HepG2 (cell line): ENCODE data around the gene NBPF1. TPM values are rescaled to one million over a fixed set of nuclear protein-coding genes. Genes with fewer than 3 reads are reported as not detected.
"Not testable (repeated sequence)": the region's sequence is repeated elsewhere in the genome, so short reads cannot be mapped to it uniquely, and the experiment has no call there.

Experiments
- ATAC-seq: fragments of 200-7000 bp; cut with Tn5 transposase; 3 replicates; pipeline ENCODE4 v1.9.1; 2020; ENCODE audit warnings: mild to moderate bottlenecking, moderate library complexity
- BruUV-seq: library from RNA; stranded (reverse); fragments of 400-500 nt; replicated peaks from 2 replicates; lab custom pipeline; 2021; lab: Mats Ljungman, UMichigan
- CTCF ChIA-PET: fragments of 300-600 bp; formaldehyde crosslinking; extraction: SDS; loops from one replicate; lab custom pipeline; 2021; ENCODE audit warnings: low total read pairs, inconsistent platforms, low intra/inter-chr PET ratio; lab: Yijun Ruan, JAX
- POLR2A ChIA-PET: fragments of 350-600 bp; sonication (Branson Sonifier 250); formaldehyde crosslinking; loops from one replicate; lab custom pipeline; 2020; ENCODE audit warnings: antibody characterized with exemption, inconsistent platforms; lab: Yijun Ruan, JAX
- DNase-seq: peaks from one replicate; pipeline ENCODE4 v3.0.0-alpha.2; 2015; ENCODE audit warnings: low spot score
- FAIRE-seq: peaks from 3 replicates; lab custom pipeline; 2011; peaks lifted over from hg19 to GRCh38; lab: Jason Lieb, UNC
- H2AFZ ChIP-seq: one replicate; pipeline ENCODE4 v1.6.1; 2011; ENCODE audit warnings: low read length, inconsistent platforms
- H3K27ac ChIP-seq: fragments of 300-600 bp; 3 replicates; pipeline ENCODE4 v1.8.0; 2011; ENCODE audit warnings: mixed run types, mild to moderate bottlenecking, mixed read lengths, low read length, inconsistent platforms; ENCODE audit not compliant: insufficient read depth; ENCODE audit errors: extremely low read length
- H3K27me3 ChIP-seq, 2 experiments: fragments of 200-600 bp in 1 of 2; 2 replicates in 1 of 2; 3 replicates in 1 of 2; pipeline versions ENCODE4 v1.6.0 to v1.8.0; 2011; ENCODE audit warnings: low read length in 2 of 2, mild to moderate bottlenecking in 2 of 2, moderate library complexity in 2 of 2, inconsistent platforms in 1 of 2; ENCODE audit not compliant: insufficient read depth in 2 of 2, control insufficient read depth in 1 of 2
- H3K36me3 ChIP-seq, 2 experiments: fragments of 200-600 bp in 1 of 2; replicated peaks in 1 of 2; 2 replicates in 1 of 2; 3 replicates in 1 of 2; pipeline versions ENCODE4 v1.5.1 to v1.8.0; 2011; ENCODE audit warnings: low read length in 2 of 2, inconsistent platforms in 1 of 2; ENCODE audit not compliant: insufficient read depth in 2 of 2, control insufficient read depth in 1 of 2
- H3K4me1 ChIP-seq: 2 replicates; pipeline ENCODE4 v1.5.1; 2012; ENCODE audit warnings: low read length, inconsistent platforms; ENCODE audit not compliant: insufficient read depth
- H3K4me2 ChIP-seq: 2 replicates; pipeline ENCODE4 v1.6.0; 2011; ENCODE audit warnings: low read depth, low read length, inconsistent platforms
- H3K4me3 ChIP-seq, 3 experiments: fragments of 200-600 bp in 1 of 3; sonication (generic), shearing (Covaris generic) in 1 of 3; replicated peaks in 1 of 3; 2 replicates each; pipeline ENCODE4 v1.5.1; 2011 to 2016; ENCODE audit warnings: low read length in 3 of 3, inconsistent platforms in 2 of 3, low read depth in 2 of 3, mild to moderate bottlenecking in 2 of 3, control low read depth in 1 of 3, mixed read lengths in 1 of 3; ENCODE audit not compliant: insufficient read depth in 1 of 3
- H3K79me2 ChIP-seq: one replicate; pipeline ENCODE4 v1.6.1; 2011; ENCODE audit warnings: low read length, inconsistent platforms; ENCODE audit not compliant: insufficient read depth
- H3K9ac ChIP-seq: 2 replicates; pipeline ENCODE4 v1.6.0; 2011; ENCODE audit warnings: mild to moderate bottlenecking, low read depth, low read length, inconsistent platforms; ENCODE audit not compliant: insufficient read depth
- H3K9me3 ChIP-seq: 2 replicates; pipeline ENCODE4 v1.5.1; 2012; ENCODE audit warnings: mild to moderate bottlenecking, low read length
- H4K20me1 ChIP-seq: 2 replicates; pipeline ENCODE4 v1.6.0; 2011; ENCODE audit warnings: inconsistent platforms, mild to moderate bottlenecking, low read length, moderate library complexity; ENCODE audit not compliant: insufficient read depth
- FOXA3 ChIP-seq: IDR thresholded peaks from 2 replicates; pipeline ENCODE4 v1.6.1; 2016; ENCODE audit warnings: missing genetic modification reagents, missing compliant biosample characterization
- GABPB1 ChIP-seq: IDR thresholded peaks from 2 replicates; pipeline ENCODE4 v1.6.1; 2016; ENCODE audit warnings: mild to moderate bottlenecking, missing genetic modification reagents, moderate library complexity, missing compliant biosample characterization
- HNF4G ChIP-seq, 2 experiments: sonication (generic) in 1 of 2; formaldehyde crosslinking in 1 of 2; IDR thresholded peaks; 2 replicates each; pipeline versions ENCODE4 v1.4.0 to v1.6.1; 2011 to 2020; ENCODE audit warnings: borderline replicate concordance in 2 of 2, low read depth in 2 of 2, mild to moderate bottlenecking in 2 of 2, low read length in 1 of 2, missing genetic modification reagents in 1 of 2, moderate library complexity in 1 of 2
- KDM2A ChIP-seq: sonication (generic); formaldehyde crosslinking; IDR thresholded peaks from 2 replicates; pipeline ENCODE4 v1.4.0; 2020; ENCODE audit warnings: low read depth, missing genetic modification reagents, borderline replicate concordance
- MED1 ChIP-seq: sonication (generic); formaldehyde crosslinking; IDR thresholded peaks from 2 replicates; pipeline ENCODE4 v1.4.0; 2020; ENCODE audit warnings: missing genetic modification reagents
- MIXL1 ChIP-seq: IDR thresholded peaks from 2 replicates; pipeline ENCODE4 v1.6.1; 2016
- MTA1 ChIP-seq: sonication (generic); formaldehyde crosslinking; IDR thresholded peaks from 2 replicates; pipeline ENCODE4 v1.4.0; 2020; ENCODE audit warnings: missing genetic modification reagents, mild to moderate bottlenecking, borderline replicate concordance
- ZNF138 ChIP-seq: sonication (generic); formaldehyde crosslinking; IDR thresholded peaks from 2 replicates; pipeline ENCODE4 v1.5.0; 2020; ENCODE audit warnings: mild to moderate bottlenecking, low read depth, missing genetic modification reagents
- ZNF232 ChIP-seq: sonication (generic); formaldehyde crosslinking; IDR thresholded peaks from 2 replicates; pipeline ENCODE4 v1.4.0; 2020; ENCODE audit warnings: missing genetic modification reagents, borderline replicate concordance
- ZNF253 ChIP-seq: sonication (generic); formaldehyde crosslinking; IDR thresholded peaks from 2 replicates; pipeline ENCODE4 v1.8.0; 2022; ENCODE audit warnings: mild to moderate bottlenecking, missing genetic modification reagents, borderline replicate concordance
- ZNF550 ChIP-seq: sonication (generic); formaldehyde crosslinking; IDR thresholded peaks from 2 replicates; pipeline ENCODE4 v1.4.0; 2020; ENCODE audit warnings: mild to moderate bottlenecking, missing genetic modification reagents, borderline replicate concordance
- ZSCAN21 ChIP-seq: sonication (generic); formaldehyde crosslinking; IDR thresholded peaks from 2 replicates; pipeline ENCODE4 v1.8.0; 2022; ENCODE audit warnings: mild to moderate bottlenecking, missing genetic modification reagents, moderate library complexity, borderline replicate concordance
- WGBS: methylation state at CpG from one replicate; pipeline ENCODE4 v1.1.6; 2017; ENCODE audit warnings: low lambda C conversion rate; 5-methylcytosine and 5-hydroxymethylcytosine counted together
- in situ Hi-C: cut with HindIII; loops from 2 replicates; pipeline ENCODE4 v1.10.0; 2017; ENCODE audit warnings: low pct_unique_long_range_greater_than_20kb; ENCODE audit not compliant: extremely low pct_ligation_motif_present
- intact Hi-C: fragments of 100-400 bp; cut with micrococcal nuclease; formaldehyde crosslinking; loops from one replicate; pipeline ENCODE4 v1.10.0; 2022; ENCODE audit not compliant: unreplicated experiment
- polyA plus RNA-seq, 8 experiments: library from polyadenylated mRNA; depleted of rRNA in 3 of 8; stranded (reverse) in 7 of 8; unstranded in 1 of 8; fragments of >200 nt; fragmentation: Illumina TruSeq in 4 of 8; extraction: Trizol in 4 of 8; gene quantifications; 2 replicates each; pipeline versions ENCODE4 v1.2.1 to v1.2.3, GENCODE V29; 2011 to 2016; ENCODE audit warnings: low read depth in 4 of 8, missing spikeins in 1 of 8, mixed read lengths in 1 of 8; ENCODE audit not compliant: insufficient read depth in 1 of 8
- total RNA-seq, 5 experiments: library from RNA; depleted of rRNA; stranded (reverse); fragments of >200 nt; fragmentation: Illumina TruSeq; extraction: Trizol; gene quantifications; 2 replicates each; pipeline ENCODE4 v1.2.3, GENCODE V29; 2016; ENCODE audit warnings: low read depth in 1 of 5
- TF ChIP-seq, protein P1 (sequence below): IDR thresholded peaks from 2 replicates; pipeline ENCODE4 v1.6.1; 2016; ENCODE audit warnings: mild to moderate bottlenecking
- TF ChIP-seq, protein P2 (sequence below): sonication (generic); formaldehyde crosslinking; IDR thresholded peaks from 2 replicates; pipeline ENCODE4 v1.4.0; 2020; ENCODE audit warnings: missing genetic modification reagents, mild to moderate bottlenecking, borderline replicate concordance
- TF ChIP-seq, protein P3 (sequence below): sonication (generic); formaldehyde crosslinking; IDR thresholded peaks from 2 replicates; pipeline ENCODE4 v1.5.1; 2020; ENCODE audit warnings: mild to moderate bottlenecking, missing genetic modification reagents, moderate library complexity

NBPF1 gene
- total and polyA plus RNA-seq, 2 of the 13 experiments (the other 11 are each of a cell fraction or from before 2014, with no cell fraction given): 30.3 to 35.6 TPM

DNA sequence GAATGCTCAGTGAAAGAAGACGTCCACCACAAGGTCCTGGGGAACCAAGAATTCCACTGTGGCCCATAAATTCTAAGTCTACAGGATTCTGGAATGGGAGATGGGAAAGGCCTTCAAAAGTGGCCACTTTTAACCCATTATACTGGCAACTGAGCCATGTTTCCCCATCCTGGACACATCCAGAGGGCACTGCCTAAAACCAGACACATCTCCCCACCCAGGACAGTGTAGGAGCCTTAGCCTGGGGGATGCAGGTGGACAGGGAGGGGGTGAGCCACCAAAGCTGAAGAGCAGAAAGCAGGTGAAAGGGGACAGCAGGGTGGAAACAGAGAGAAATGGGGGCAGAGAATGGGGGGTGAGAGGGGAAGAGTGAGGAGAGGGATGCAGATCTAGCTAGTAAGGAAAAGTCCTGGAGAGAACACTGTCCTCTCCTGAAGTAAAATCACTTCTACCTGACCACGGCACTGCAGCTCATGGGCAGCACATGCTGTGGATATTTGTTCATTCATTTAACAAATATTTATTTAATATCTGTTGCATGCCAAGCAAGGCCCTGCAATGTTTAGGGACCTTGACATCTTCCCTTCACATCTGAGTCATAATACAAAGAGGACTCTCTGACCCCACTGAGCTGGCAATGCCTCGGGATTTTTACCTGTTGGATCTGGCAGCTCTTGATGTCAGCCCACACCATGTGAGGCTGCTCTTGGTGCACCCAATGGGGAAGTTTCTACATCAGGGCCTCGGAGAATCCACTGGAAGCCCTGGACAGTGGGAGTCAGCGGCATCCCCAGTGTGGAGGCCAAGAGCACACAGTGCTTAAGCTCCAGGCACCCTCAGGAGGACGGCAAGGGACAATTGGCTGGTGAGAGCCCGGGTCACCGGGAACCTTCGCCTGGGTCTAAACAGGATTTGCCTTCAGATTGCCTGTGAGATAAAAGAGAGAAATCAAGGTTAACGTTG is 5.2 kb downstream of the NBPF1 start:
- peaks cover 39% of the 10 kb centered on the region for H3K79me2 ChIP-seq
- in situ Hi-C loops, CTCF ChIA-PET: not testable (repeated sequence)
- TF ChIP-seq, protein P1, sequence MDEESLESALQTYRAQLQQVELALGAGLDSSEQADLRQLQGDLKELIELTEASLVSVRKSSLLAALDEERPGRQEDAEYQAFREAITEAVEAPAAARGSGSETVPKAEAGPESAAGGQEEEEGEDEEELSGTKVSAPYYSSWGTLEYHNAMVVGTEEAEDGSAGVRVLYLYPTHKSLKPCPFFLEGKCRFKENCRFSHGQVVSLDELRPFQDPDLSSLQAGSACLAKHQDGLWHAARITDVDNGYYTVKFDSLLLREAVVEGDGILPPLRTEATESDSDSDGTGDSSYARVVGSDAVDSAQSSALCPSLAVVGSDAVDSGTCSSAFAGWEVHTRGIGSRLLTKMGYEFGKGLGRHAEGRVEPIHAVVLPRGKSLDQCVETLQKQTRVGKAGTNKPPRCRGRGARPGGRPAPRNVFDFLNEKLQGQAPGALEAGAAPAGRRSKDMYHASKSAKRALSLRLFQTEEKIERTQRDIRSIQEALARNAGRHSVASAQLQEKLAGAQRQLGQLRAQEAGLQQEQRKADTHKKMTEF (CRISPR knock-in tag): peak; percentile 98
- TF ChIP-seq KDM2A (CRISPR knock-in tag) (peak; percentile 75), FOXA3 (peak; percentile 96), MTA1 (CRISPR knock-in tag) (peak; percentile 70; the same call in 1 of the 2 replicates), ZNF550 (peak; percentile 92), ZSCAN21 (CRISPR knock-in tag) (peak; percentile 66; the same call in 1 of the 2 replicates), ZNF232 (CRISPR knock-in tag) (peak; percentile 64; the same call in 1 of the 2 replicates), HNF4G (IDR thresholded peaks at IDR 0.05; ENCODE audit: borderline replicate concordance, low read depth, low read length) (peak; percentile 26; the same call in 1 of the 2 replicates), HNF4G (CRISPR knock-in tag; IDR thresholded peaks at IDR 0.05; ENCODE audit: borderline replicate concordance, low read depth) (peak; percentile 62; the same call in 1 of the 2 replicates), MED1 (CRISPR knock-in tag) (peak; percentile 92), ZNF253 (CRISPR knock-in tag) (peak; percentile 71; the same call in 1 of the 2 replicates), MIXL1 (peak; percentile 95), ZNF138 (CRISPR knock-in tag) (0 out of 2 replicates have a peak, but pooled peaks have one; percentile 19), GABPB1 (CRISPR knock-in tag) (peak; percentile 52)
- TF ChIP-seq, protein P2, sequence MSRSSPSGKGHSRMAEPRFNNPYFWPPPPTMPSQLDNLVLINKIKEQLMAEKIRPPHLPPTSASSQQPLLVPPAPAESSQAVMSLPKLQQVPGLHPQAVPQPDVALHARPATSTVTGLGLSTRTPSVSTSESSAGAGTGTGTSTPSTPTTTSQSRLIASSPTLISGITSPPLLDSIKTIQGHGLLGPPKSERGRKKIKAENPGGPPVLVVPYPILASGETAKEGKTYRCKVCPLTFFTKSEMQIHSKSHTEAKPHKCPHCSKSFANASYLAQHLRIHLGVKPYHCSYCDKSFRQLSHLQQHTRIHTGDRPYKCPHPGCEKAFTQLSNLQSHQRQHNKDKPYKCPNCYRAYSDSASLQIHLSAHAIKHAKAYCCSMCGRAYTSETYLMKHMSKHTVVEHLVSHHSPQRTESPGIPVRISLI (CRISPR knock-in tag): peak; percentile 19; the same call in 1 of the 2 replicates
- TF ChIP-seq, protein P3, sequence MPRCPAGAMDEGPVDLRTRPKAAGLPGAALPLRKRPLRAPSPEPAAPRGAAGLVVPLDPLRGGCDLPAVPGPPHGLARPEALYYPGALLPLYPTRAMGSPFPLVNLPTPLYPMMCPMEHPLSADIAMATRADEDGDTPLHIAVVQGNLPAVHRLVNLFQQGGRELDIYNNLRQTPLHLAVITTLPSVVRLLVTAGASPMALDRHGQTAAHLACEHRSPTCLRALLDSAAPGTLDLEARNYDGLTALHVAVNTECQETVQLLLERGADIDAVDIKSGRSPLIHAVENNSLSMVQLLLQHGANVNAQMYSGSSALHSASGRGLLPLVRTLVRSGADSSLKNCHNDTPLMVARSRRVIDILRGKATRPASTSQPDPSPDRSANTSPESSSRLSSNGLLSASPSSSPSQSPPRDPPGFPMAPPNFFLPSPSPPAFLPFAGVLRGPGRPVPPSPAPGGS: peak; percentile 87

More for the DNA sequence above, 5.2 kb downstream of the NBPF1 start:
- Histone ChIP-seq H3K4me2 (peak overlapping the region; percentile 36), H3K36me3 (peaks cover 19 to 35% of the 10 kb centered on the region in 2 experiments), H3K4me1 (peaks cover 47% of the 10 kb centered on the region), H3K9ac (peak overlapping the region; percentile 26), H3K27ac (peak overlapping the region; percentile 58)
- intact Hi-C loops, H2AFZ ChIP-seq, H3K27me3 ChIP-seq, FAIRE-seq, BruUV-seq, H4K20me1 ChIP-seq, H3K4me3 ChIP-seq, H3K9me3 ChIP-seq: not testable (repeated sequence)
- WGBS: 72% methylated on average over 10 of the region's 10 CpGs
- POLR2A ChIA-PET: interaction anchor here (0.8 to 2.0 kb wide), 8 partner anchors 9 to 297 kb away, joined by 3 to 17 read pairs (median 6); partner anchors contain the start of gene RNU1-1
- DNase-seq: peak; percentile 97
- ATAC-seq: peak; percentile 69
